Choroid plexus epithelial cell (primary cell): ENCODE measurements around the gene ABHD1.
A peak's percentile ranks its signal among the peaks of the same experiment; 100 is the strongest.

Source experiments
- DNase-seq: peaks from one replicate; pipeline ENCODE4 v3.0.0-alpha.2; 2010; ENCODE audit warnings: low read depth
- H3K4me3 ChIP-seq: 2 replicates; pipeline ENCODE4 v1.5.1; 2011; ENCODE audit warnings: low read depth, mild to moderate bottlenecking, control low read depth, low read length, moderate library complexity
- CTCF ChIP-seq: conservative IDR thresholded peaks from 2 replicates; pipeline ENCODE4 v1.5.1; 2011; ENCODE audit warnings: low read depth, mild to moderate bottlenecking, control low read depth, inconsistent platforms, low read length, moderate library complexity

The ABHD1 gene

GRCh38 chr2:27084297-27085061 is 39.1 kb upstream of the ABHD1 start:
- no peak overlapping the region for H3K4me3 ChIP-seq
- no peak for DNase-seq
- no peak for TF ChIP-seq CTCF

- TF ChIP-seq CTCF, result no peak
- peak overlapping the region; percentile 63 for H3K4me3 ChIP-seq
- no peak for DNase-seq
Measured at GRCh38 chr2:27085062-27085672, 38.4 kb upstream of the ABHD1 start.

- TF ChIP-seq CTCF, result peak; percentile 57
- peak overlapping the region; percentile 63 for H3K4me3 ChIP-seq
- peak; percentile 63 for DNase-seq
Measured at GRCh38 chr2:27085673-27086089, 37.9 kb upstream of the ABHD1 start.

- DNase-seq, result peak; percentile 93
- TF ChIP-seq CTCF, result peak; percentile 56
- H3K4me3 ChIP-seq, result peak overlapping the region; percentile 63
Measured at GRCh38 chr2:27086090-27086723, 37.4 kb upstream of the ABHD1 start.

- peak within 1 kb of the TSS; percentile 63 for H3K4me3 ChIP-seq
- DNase-seq, result no peak
- TF ChIP-seq CTCF, result no peak
Measured at GRCh38 chr2:27086724-27087593, 36.7 kb upstream of the ABHD1 start, which contains the start of gene KHK. Gene KHK (plus strand): TSS chr2:27086772. CDS start chr2:27087260, 488 bp downstream.

DNA sequence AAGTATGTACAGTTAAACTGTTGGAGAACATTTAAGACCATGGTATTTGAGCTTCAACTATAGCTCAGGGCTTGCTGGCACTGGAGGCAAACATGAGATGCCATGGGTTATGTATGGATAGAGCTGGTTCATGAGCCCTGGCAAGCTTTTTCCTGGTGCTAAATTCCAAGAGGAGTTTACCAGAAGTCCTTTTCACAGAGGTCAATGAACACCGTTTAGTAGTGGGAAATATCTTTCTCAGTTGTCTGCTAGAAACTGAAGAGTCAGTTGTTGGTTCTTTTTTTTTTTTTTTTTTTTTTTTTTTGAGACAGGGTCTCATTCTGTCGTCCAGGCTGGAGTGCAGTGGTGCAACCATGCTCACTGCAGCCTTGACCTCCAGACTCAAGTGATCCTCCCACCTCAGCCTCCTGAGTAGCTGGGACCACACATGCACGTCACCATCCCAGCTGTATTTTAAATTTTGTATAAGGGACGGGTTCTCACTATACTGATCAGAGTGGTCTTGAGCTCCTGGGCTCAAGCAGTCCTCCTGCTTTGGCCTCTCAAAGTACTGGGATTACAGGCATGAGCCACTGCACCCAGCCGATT is 35.7 kb upstream of the ABHD1 start:
- no peak overlapping the region for H3K4me3 ChIP-seq

More for the DNA sequence above, 35.7 kb upstream of the ABHD1 start:
- no peak for DNase-seq
- TF ChIP-seq CTCF, result no peak
